ENCODE measurements around the gene RASGRP1.

RASGRP1 gene

GRCh38 chr15:38459480-38459879 lies 105.1 kb downstream of the RASGRP1 start:
- no peak for DNase-seq (ENCODE audit: low read depth in 2 of 2)

- DNase-seq (ENCODE audit: low read depth in 2 of 2), result no peak
These were observed 106.0 kb downstream of the RASGRP1 start for GRCh38 chr15:38458646-38459045.

GRCh38 chr15:38455092-38455491 lies 109.5 kb downstream of the RASGRP1 start:
- DNase-seq (ENCODE audit: low read depth in 2 of 2), result no peak

GRCh38 chr15:38454696-38455090 lies 109.9 kb downstream of the RASGRP1 start:
- no peak for DNase-seq (ENCODE audit: low read depth in 2 of 2)

GRCh38 chr15:38453971-38454695 lies 110.5 kb downstream of the RASGRP1 start, which contains the start of gene FAM98B:
FAM98B (plus strand) TSS chr15:38454127; CDS start chr15:38454162, 35 bp downstream.
- DNase-seq (ENCODE audit: low read depth in 2 of 2), result peak; percentile 87

- DNase-seq (ENCODE audit: low read depth in 2 of 2), result no peak
These were observed 123.5 kb downstream of the RASGRP1 start for GRCh38 chr15:38441130-38441519.

GRCh38 chr15:38440353-38441129 lies 124.1 kb downstream of the RASGRP1 start:
- peak; percentile 7 to 11 for DNase-seq (ENCODE audit: low read depth in 2 of 2)

Data from stimulated activated CD4-positive, alpha-beta T cell treated with anti-CD3 and anti-CD28 coated beads, Interleukin-12 subunit alpha, Interleukin-12 subunit beta, amount 100 ng/mL, for 24 hours (primary cell).